GM19463 (cell line): ENCODE results near the gene KLKB1.
"Not testable (repeated sequence)": the region's sequence is repeated elsewhere in the genome, so short reads cannot be mapped to it uniquely, and the experiment has no call there.

ENCODE experiments used
- ATAC-seq: cut with Tn5 transposase; IDR thresholded peaks from one replicate; pipeline ENCODE4 v1.9.1; 2021; ENCODE audit warnings: mild to moderate bottlenecking, moderate library complexity; ENCODE audit not compliant: unreplicated experiment

KLKB1 gene

GRCh38 chr4:186226521-186227189 lies 652 bp upstream of the KLKB1 start:
- no peak for ATAC-seq

DNA sequence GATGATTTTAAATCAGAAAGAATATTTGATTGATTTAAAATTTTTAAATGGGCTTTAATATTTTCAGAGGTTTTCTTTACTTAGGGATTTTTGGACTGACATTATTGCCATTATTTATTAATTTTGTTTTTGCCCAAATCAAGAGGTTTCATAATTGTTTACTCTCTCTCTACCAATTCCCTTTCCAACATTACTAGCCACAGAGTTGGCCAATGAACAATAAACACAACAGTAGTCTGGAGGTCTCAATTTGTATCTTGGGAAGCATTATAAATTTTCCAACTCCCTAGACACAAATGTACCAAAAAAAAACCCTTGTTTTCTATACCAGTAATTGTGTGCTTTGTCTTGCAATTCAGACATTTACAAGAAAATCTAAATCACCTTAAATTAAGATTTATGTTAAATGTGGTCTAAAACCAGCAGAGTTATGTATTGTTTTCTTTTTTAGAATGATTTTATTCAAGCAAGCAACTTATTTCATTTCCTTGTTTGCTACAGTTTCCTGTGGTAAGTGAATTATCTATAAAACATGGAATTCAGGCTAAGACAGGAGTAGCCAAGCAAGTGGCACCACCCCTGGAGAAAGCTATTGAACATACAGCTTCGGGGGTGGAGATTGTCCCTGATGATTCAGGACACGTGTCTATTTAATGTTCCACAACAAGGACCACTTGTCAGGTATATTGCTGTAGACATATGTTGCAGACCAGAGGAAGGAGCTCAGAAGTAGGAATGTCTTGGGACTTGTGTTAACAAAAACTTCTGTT lies 622 bp downstream of the KLKB1 start:
- ATAC-seq: no peak

- ATAC-seq: no peak
These were observed 1.2 kb downstream of the KLKB1 start for GRCh38 chr4:186228514-186228894.

DNA sequence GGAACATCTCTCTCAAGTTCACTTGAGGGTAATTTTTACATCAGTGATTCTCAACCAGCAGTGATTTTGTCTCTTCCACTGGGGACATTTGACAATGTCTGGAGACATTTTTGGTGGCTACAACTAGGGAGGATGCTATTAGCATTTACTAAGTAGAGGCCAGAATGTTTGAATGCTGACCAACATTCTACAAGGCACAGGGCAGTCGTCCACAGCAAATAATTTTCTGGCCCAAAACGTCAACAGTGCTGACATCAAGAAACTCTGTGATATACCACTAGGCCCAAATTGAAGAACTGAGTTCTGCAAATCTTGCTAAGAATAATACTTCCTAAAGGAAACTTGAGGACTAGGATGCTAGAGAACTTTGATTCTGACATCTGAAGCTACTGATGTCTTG lies 7.1 kb downstream of the KLKB1 start:
- no peak for ATAC-seq

DNA sequence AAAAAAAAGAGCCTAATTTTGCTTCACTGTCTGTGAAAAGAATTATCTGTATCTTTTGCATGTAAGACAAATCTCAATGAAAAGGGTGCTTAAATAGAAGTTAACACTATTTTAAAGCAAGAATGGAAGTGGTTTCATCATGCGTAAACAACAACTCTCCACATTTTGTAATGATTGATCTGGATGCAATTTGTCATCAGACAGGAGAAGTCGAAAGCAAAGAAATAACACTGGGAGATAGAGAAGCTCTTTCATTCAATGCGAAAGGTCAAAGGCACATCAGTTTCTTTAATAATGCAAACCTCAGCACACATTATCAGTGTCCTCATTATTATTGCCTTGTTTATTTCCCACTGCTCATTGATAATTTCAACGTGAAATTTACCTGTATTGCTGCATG lies 8.8 kb downstream of the KLKB1 start:
- no peak for ATAC-seq

- no peak for ATAC-seq
These were observed 13.1 kb downstream of the KLKB1 start for GRCh38 chr4:186240452-186240847.

- ATAC-seq: no peak
These were observed 13.7 kb downstream of the KLKB1 start for GRCh38 chr4:186240848-186241491.

DNA sequence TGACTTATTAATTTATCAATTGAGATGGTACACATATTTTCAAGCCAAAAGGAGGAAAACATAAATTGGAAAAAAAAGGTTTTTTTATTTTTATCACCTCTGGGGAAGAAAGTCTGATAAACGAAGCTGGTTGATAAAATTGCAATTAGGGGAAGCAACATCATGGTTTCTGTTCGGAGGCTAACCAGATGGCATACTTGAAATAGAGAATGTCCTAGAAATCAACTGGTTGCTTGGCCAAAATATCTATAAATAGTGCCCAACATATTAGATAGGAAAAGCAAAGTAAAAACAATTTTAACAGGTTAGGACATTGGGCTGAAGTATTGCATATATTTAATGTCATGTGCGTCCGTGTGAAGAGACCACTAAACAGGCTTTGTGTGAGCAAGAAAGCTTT lies 14.3 kb downstream of the KLKB1 start:
- ATAC-seq: no peak

- ATAC-seq: not testable (repeated sequence)
These were observed 14.7 kb downstream of the KLKB1 start for GRCh38 chr4:186242031-186242430.

DNA sequence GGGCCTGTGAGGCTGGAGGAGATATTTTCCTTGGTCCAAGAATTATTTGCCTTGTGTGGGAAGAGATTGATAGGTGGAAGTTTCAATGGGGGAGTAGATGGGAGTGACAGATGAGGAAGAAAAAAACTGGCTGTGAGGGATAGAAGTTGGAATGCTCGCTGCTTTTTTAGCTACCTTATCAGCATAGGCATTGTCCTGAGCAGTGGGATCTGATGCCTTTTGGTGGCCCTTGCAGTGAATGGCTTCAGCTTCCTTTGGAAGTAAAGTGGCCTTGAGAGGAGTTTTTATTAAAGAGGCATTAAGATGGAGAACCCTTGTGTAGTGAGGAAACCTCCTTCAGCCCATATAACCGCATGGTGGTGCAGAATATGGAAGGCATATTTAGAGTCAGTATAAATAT lies 16.0 kb downstream of the KLKB1 start:
- no peak for ATAC-seq

DNA sequence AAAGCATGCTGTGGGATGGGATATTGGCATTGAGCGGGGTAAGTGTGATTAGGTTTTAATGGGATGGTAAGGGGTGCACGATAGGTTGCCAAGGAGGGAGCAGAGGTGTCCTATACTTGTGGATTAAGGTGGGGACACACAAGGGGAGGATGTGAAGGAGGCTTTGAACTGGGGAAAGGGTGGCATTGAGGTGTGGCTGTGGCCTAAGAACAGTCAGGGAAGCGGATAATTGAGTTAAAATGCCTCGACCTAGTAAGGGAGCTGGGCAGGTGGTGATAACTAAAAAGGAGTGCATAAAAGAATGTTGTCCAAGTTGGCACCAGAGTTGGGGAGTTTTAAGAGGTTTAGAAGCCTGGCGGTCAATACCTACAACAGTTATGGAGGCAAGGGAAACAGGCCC lies 17.5 kb downstream of the KLKB1 start:
- no peak for ATAC-seq

DNA sequence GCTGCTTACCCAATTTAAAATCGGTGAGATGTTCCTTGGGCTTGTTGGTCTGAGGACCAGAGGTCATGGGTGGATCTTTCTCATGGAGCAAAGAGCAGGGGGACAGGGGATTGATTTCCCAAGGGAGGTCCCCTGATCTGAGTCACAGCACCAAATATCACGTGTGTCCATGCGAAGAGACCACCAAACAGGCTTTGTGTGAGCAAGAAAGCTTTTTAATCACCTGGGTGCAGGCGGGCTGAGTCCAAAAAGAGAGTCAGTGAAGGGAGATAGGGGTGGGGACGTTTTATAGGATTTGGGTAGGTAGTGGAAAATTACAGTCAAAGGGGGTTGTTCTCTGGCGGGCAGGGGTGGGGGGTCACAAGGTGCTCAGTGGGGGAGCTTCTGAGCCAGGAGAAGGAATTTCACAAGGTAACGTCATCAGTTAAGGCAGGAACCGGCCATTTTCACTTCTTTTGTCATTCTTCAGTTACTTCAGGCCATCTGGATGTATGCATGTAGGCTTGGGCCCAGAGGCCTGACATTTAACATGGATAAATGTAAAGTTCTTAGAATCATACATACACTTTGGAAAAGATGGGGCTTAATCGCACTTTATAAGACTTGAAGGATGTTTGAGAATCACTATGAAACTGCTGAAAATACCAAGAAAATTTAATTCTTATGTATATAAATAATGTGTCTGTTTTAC lies 19.9 kb downstream of the KLKB1 start:
- ATAC-seq: not testable (repeated sequence)

- ATAC-seq: no peak
These were observed 21.3 kb downstream of the KLKB1 start for GRCh38 chr4:186248643-186249042.

DNA sequence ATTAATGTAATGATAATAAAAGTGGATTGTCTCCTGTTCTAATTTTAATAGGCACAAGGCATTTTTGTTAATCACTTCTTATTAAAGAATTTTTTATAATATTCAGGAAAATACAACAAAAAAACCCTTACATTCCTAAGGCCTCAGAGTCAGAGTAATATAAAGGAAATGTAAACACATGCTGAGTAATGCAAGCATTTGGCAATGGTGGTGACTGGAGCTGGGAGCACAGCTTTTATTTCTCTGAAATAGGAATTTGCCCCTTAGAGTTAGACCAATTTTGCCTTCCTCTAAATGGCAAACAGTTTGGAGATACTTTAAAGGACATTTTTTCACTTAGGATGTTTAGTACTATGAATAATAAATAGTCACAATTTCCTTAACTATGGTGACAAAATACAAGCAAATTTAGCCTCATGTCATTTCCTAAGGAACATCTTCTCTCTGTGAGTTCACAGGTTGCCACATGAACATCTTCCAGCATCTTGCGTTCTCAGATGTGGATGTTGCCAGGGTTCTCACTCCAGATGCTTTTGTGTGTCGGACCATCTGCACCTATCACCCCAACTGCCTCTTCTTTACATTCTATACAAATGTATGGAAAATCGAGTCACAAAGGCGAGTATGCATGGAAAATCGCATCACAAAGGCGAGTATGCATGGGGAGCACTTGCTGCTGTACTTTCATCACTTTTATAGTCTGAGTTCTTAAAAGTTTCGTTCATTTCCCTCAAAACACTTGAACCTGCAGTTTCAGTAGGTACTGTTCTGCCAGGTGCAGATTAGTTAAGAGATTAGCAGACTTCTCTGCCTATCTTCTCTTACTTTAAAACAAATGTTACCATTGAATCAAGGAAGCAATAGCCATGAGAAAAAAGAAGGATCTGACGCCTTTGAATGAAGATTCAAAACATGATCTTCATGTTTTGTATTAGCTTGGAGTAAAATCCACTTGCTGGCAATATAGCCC lies 22.8 kb downstream of the KLKB1 start:
- ATAC-seq: no peak

GRCh38 chr4:186250760-186251159 lies 23.5 kb downstream of the KLKB1 start:
- ATAC-seq: no peak

DNA sequence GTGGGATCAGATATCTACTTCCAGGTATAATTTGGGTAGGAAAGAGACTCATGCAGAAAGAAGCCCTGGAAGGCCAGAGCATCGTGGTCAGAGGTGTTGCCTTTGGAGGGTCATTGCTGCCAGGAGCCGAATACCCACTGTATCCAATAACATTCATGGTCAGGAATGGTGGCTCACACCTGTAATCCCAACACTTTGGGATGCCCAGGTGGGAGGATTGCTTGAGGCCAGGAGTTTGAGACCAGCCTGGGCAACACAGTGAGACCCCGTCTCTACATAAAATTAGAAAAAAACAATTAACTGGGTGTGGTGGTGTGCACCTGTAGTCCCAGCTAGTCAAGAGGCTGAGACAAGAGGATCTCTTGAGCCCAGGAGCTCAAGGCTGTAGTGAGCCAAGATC lies 27.8 kb downstream of the KLKB1 start:
- no peak for ATAC-seq

DNA sequence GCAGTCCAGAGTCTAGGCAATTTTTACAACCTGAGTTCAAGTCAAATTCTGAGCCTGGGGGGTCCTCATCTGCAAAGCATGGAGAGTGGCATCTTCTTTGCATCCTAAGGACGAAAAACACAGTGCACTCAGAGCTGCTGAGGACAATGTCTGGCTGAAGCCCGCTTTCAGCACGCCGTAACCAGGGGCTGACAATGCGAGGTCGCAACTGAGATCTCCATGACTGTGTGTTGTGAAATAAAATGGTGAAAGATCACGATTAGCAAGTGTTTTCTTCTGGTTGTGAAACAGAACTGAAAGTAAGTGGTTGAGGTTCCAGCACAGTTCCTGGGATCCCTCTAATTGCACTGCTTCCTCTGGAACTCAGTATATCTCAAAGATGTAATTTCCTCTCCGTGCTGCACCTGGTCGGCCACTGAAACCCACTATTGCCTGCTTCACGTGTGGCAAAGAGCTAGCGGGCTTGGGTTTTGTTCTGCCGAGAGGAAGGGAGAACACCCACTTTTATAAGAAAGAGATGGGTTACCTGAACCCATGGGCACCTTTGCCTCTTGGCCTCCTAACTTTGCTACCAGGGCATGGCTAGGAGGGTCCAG lies 31.0 kb downstream of the KLKB1 start:
- ATAC-seq: no peak

DNA sequence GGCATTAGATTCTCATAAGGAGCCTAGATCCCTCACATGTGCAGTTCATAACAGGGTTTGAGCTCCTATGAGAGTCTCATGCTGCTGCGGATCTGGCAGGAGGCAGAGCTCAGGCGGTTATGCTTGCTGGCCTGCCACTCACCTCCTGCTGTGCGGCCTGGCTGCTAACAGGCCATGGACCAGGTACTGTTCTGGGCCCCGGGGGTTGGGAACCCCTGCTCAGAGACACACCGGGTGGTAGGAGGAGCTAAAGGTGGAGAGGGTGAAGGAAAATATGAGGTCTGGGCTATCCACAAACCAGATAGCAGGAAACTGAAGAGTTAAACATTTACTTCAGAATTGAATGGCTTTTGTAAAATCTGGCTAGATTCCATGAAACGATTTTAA lies 32.8 kb downstream of the KLKB1 start:
- no peak for ATAC-seq

- no peak for ATAC-seq
These were observed 33.5 kb downstream of the KLKB1 start for GRCh38 chr4:186260504-186261448.
